Endothelial cell of umbilical vein (primary cell): ENCODE data around the gene COL5A1.
"Not testable (repeated sequence)": the region's sequence is repeated elsewhere in the genome, so short reads cannot be mapped to it uniquely, and the experiment has no call there.

Source experiments
- POLR2AphosphoS5 ChIP-seq: IDR thresholded peaks from 2 replicates; pipeline ENCODE4 v1.6.1; 2012; ENCODE audit warnings: low read depth, mild to moderate bottlenecking, control low read depth, low read length, moderate library complexity; ENCODE audit not compliant: insufficient read depth
- TF ChIP-seq, protein P1 (sequence below), 2 donors: IDR thresholded peaks; 1 replicate in 1 of 2; 2 replicates in 1 of 2; pipeline ENCODE4 v1.5.1; 2011; ENCODE audit warnings: low read length in 2 of 2, mild to moderate bottlenecking in 2 of 2, moderate library complexity in 2 of 2, control low read depth in 1 of 2, inconsistent platforms in 1 of 2, low read depth in 1 of 2; ENCODE audit not compliant: insufficient read depth in 1 of 2; ENCODE audit errors: extremely low read depth in 1 of 2

DNA sequence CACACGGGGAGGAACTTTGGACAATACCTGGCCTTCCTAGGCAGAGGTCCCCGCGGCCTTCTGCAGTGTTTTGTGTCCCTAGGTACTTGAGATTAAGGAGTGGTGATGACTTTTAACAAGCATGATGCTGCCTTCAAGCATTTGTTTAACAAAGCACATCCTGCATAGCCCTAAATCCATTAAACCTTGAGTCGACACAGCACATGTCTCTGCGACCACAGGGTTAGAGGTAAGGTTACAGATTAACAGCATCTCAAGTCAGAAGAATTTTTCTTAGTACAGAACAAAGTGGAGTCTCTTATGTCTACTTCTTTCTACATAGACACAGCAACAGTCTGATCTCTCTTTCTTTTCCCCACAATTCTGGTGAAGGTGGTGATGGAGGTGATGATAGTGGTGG is 73.9 kb downstream of the COL5A1 start:
- TF ChIP-seq, protein P1, sequence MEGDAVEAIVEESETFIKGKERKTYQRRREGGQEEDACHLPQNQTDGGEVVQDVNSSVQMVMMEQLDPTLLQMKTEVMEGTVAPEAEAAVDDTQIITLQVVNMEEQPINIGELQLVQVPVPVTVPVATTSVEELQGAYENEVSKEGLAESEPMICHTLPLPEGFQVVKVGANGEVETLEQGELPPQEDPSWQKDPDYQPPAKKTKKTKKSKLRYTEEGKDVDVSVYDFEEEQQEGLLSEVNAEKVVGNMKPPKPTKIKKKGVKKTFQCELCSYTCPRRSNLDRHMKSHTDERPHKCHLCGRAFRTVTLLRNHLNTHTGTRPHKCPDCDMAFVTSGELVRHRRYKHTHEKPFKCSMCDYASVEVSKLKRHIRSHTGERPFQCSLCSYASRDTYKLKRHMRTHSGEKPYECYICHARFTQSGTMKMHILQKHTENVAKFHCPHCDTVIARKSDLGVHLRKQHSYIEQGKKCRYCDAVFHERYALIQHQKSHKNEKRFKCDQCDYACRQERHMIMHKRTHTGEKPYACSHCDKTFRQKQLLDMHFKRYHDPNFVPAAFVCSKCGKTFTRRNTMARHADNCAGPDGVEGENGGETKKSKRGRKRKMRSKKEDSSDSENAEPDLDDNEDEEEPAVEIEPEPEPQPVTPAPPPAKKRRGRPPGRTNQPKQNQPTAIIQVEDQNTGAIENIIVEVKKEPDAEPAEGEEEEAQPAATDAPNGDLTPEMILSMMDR (IDR thresholded peaks at IDR 0.05; ENCODE audit: extremely low read depth in 1 of 2, insufficient read depth in 1 of 2, low read depth in 1 of 2, low read length in 2 of 2), result not testable (repeated sequence)
- TF ChIP-seq POLR2AphosphoS5, result not testable (repeated sequence)
